HG03442 (cell line): Measurements from ENCODE around the gene BRAT1.
"Not testable (repeated sequence)": the region's sequence is repeated elsewhere in the genome, so short reads cannot be mapped to it uniquely, and the experiment has no call there.

Source experiments
- ATAC-seq: cut with Tn5 transposase; IDR thresholded peaks from one replicate; pipeline ENCODE4 v1.9.1; 2021; ENCODE audit warnings: mild to moderate bottlenecking, moderate library complexity; ENCODE audit not compliant: unreplicated experiment

Gene BRAT1

GRCh38 chr7:2539031-2539911 lies 16.1 kb downstream of the BRAT1 start:
- ATAC-seq, result no peak

GRCh38 chr7:2537981-2538851 lies 17.1 kb downstream of the BRAT1 start:
- no peak for ATAC-seq

- ATAC-seq, result not testable (repeated sequence)
Measured at GRCh38 chr7:2535872-2536627, 19.3 kb downstream of the BRAT1 start.

GRCh38 chr7:2534214-2534613 lies 21.1 kb downstream of the BRAT1 start:
- not testable (repeated sequence) for ATAC-seq

GRCh38 chr7:2533566-2533965 lies 21.8 kb downstream of the BRAT1 start:
- ATAC-seq, result not testable (repeated sequence)

GRCh38 chr7:2532816-2533215 lies 22.5 kb downstream of the BRAT1 start:
- not testable (repeated sequence) for ATAC-seq

GRCh38 chr7:2532199-2532772 lies 23.0 kb downstream of the BRAT1 start:
- not testable (repeated sequence) for ATAC-seq

GRCh38 chr7:2531796-2532110 lies 23.6 kb downstream of the BRAT1 start:
- ATAC-seq, result not testable (repeated sequence)

- not testable (repeated sequence) for ATAC-seq
Measured at GRCh38 chr7:2530994-2531795, 24.1 kb downstream of the BRAT1 start.

GRCh38 chr7:2530071-2530987 lies 25.0 kb downstream of the BRAT1 start:
- ATAC-seq, result peak; percentile 36

- ATAC-seq, result peak; percentile 31
Measured at GRCh38 chr7:2529161-2530070, 25.9 kb downstream of the BRAT1 start.

GRCh38 chr7:2528481-2529095 lies 26.7 kb downstream of the BRAT1 start:
- ATAC-seq, result no peak

GRCh38 chr7:2527505-2528467 lies 27.5 kb downstream of the BRAT1 start:
- ATAC-seq, result no peak

- no peak for ATAC-seq
Measured at GRCh38 chr7:2526659-2527504, 28.4 kb downstream of the BRAT1 start.
